GM12878 (cell line): Measurements from ENCODE around the gene TMEM109. TPM values are rescaled to one million over a fixed set of nuclear protein-coding genes. Genes with fewer than 3 reads are reported as not detected.
A peak's percentile ranks its signal among the peaks of the same experiment; 100 is the strongest.

ENCODE experiments used
- ATAC-seq: fragments of 200-7000 bp; cut with Tn5 transposase; 3 replicates; pipeline ENCODE4 v1.9.1; 2020; ENCODE audit warnings: mild to moderate bottlenecking, moderate library complexity
- BruUV-seq: library from RNA; stranded (reverse); fragments of 400-500 nt; replicated peaks from 2 replicates; lab custom pipeline; 2021; lab: Mats Ljungman, UMichigan
- CTCF ChIA-PET: fragments of 300-600 bp; sonication (Branson Sonifier 250); formaldehyde crosslinking; extraction: SDS; loops from one replicate; lab custom pipeline; 2021; ENCODE audit warnings: inconsistent platforms; lab: Yijun Ruan, JAX
- POLR2A ChIA-PET: fragments of 350-600 bp; formaldehyde crosslinking; extraction: SDS; loops from one replicate; lab custom pipeline; 2021; ENCODE audit warnings: inconsistent platforms; lab: Charles Lee
- RAD21 ChIA-PET: fragments of 300-600 bp; sonication (Branson Sonifier 250); formaldehyde crosslinking; loops from one replicate; lab custom pipeline; 2023; ENCODE audit warnings: antibody characterized with exemption; ENCODE audit not compliant: unreplicated experiment; lab: Charles Lee
- SMC1A ChIA-PET: fragments of 300-600 bp; sonication (Branson Sonifier 250); formaldehyde crosslinking; loops from one replicate; lab custom pipeline; 2023; ENCODE audit not compliant: unreplicated experiment, uncharacterized antibody; lab: Charles Lee
- DNase-seq: peaks from one replicate; pipeline ENCODE4 v3.0.0-alpha.2; 2011; ENCODE audit warnings: low read depth, low spot score
- FAIRE-seq: peaks from 3 replicates; lab custom pipeline; 2011; peaks lifted over from hg19 to GRCh38; lab: Jason Lieb, UNC
- H2AFZ ChIP-seq: 2 replicates; pipeline ENCODE4 v1.6.0; 2011; ENCODE audit warnings: low read depth, low read length, control low read depth; ENCODE audit not compliant: control insufficient read depth
- H3K27ac ChIP-seq: 2 replicates; pipeline ENCODE4 v1.5.1; 2011; ENCODE audit warnings: control low read depth; ENCODE audit not compliant: control insufficient read depth, insufficient read depth
- H3K27me3 ChIP-seq, 2 experiments: replicated peaks in 1 of 2; 2 replicates each; pipeline versions ENCODE4 v1.6.0 to v1.6.1; 2011; ENCODE audit warnings: low read length in 1 of 2; ENCODE audit not compliant: control insufficient read depth in 2 of 2, insufficient read depth in 2 of 2
- H3K36me3 ChIP-seq, 2 experiments: 2 replicates each; pipeline ENCODE4 v1.5.1; 2011; ENCODE audit warnings: low read length in 1 of 2; ENCODE audit not compliant: control insufficient read depth in 2 of 2, insufficient read depth in 2 of 2
- H3K4me1 ChIP-seq: 2 replicates; pipeline ENCODE4 v1.6.1; 2011; ENCODE audit warnings: mild to moderate bottlenecking, low read length, moderate library complexity, mixed read lengths; ENCODE audit not compliant: control insufficient read depth, insufficient read depth
- H3K4me2 ChIP-seq: 2 replicates; pipeline ENCODE4 v1.6.0; 2011; ENCODE audit warnings: control low read depth; ENCODE audit not compliant: control insufficient read depth, insufficient read depth
- H3K4me3 ChIP-seq: fragments of 200-600 bp; sonication (generic); 2 replicates; pipeline ENCODE4 v1.5.1; 2016
- H3K79me2 ChIP-seq: 2 replicates; pipeline ENCODE4 v1.6.0; 2011; ENCODE audit warnings: low read length; ENCODE audit not compliant: control insufficient read depth, insufficient read depth
- H3K9ac ChIP-seq: 2 replicates; pipeline ENCODE4 v1.8.0; 2011; ENCODE audit warnings: low read length, control low read depth, mixed read lengths; ENCODE audit not compliant: control insufficient read depth, insufficient read depth
- H3K9me3 ChIP-seq: replicated peaks from 3 replicates; pipeline ENCODE4 v1.5.1; 2011; ENCODE audit warnings: mild to moderate bottlenecking, low read length; ENCODE audit not compliant: control insufficient read depth, insufficient read depth
- H4K20me1 ChIP-seq: 2 replicates; pipeline ENCODE4 v1.6.0; 2011; ENCODE audit not compliant: control insufficient read depth, insufficient read depth
- ATF2 ChIP-seq: IDR thresholded peaks from 2 replicates; pipeline ENCODE4 v1.6.1; 2012; ENCODE audit warnings: low read length, inconsistent platforms
- BRCA1 ChIP-seq: IDR thresholded peaks from 2 replicates; pipeline ENCODE4 v1.6.1; 2011; ENCODE audit warnings: low read depth, low read length, improper control_type of control experiment
- POLR2A ChIP-seq: IDR thresholded peaks from 2 replicates; pipeline ENCODE4 v1.6.1; 2011; ENCODE audit warnings: low read depth, mild to moderate bottlenecking, low read length
- POLR2AphosphoS5 ChIP-seq: IDR thresholded peaks from 2 replicates; pipeline ENCODE4 v1.6.1; 2011; ENCODE audit warnings: mild to moderate bottlenecking, low read length, inconsistent platforms
- ZNF384 ChIP-seq: IDR thresholded peaks from 2 replicates; pipeline ENCODE4 v1.6.1; 2012; ENCODE audit warnings: low read depth, mild to moderate bottlenecking, low read length, improper control_type of control experiment, borderline replicate concordance
- WGBS: methylation state at CpG from one replicate; pipeline ENCODE4 v1.1.6; 2016; ENCODE audit warnings: low lambda C conversion rate; ENCODE audit not compliant: insufficient replicate concordance, insufficient coverage; ENCODE audit errors: missing lambda C conversion rate; 5-methylcytosine and 5-hydroxymethylcytosine counted together
- in situ Hi-C: fragments of 300-500 bp; cut with MboI; formaldehyde crosslinking; loops from 9 replicates; pipeline ENCODE4 v1.14.3; 2018; ENCODE audit warnings: mixed read lengths
- intact Hi-C: fragments of 100-400 bp; cut with micrococcal nuclease; formaldehyde crosslinking; loops from one replicate; pipeline ENCODE4 v1.14.2; 2022; ENCODE audit not compliant: unreplicated experiment
- polyA plus RNA-seq, 11 experiments: library from polyadenylated mRNA; depleted of rRNA in 4 of 11; unstranded in 6 of 11; stranded (reverse) in 5 of 11; fragments of >200 nt; fragmentation: Nextera tagmentation in 4 of 11; fragmentation: Illumina TruSeq in 1 of 11; extraction: Ambion mirVana in 4 of 11; extraction: Trizol in 1 of 11; gene quantifications; 1 replicate in 1 of 11; 2 replicates in 10 of 11; pipeline versions ENCODE4 v1.2.1 to v1.2.3, GENCODE V29; 2011 to 2016; ENCODE audit warnings: inconsistent platforms in 2 of 11, missing spikeins in 2 of 11, low read depth in 1 of 11
- total RNA-seq, 4 experiments: library from RNA; depleted of rRNA in 3 of 4; stranded (reverse); fragments of >200 nt in 3 of 4; fragmentation: Illumina TruSeq in 1 of 4; extraction: Trizol in 1 of 4; gene quantifications; 2 replicates each; pipeline versions ENCODE4 v1.2.1 to v1.2.3, GENCODE V29; 2013 to 2021
- TF ChIP-seq, protein P1 (sequence below): IDR thresholded peaks from 2 replicates; pipeline ENCODE4 v1.6.1; 2012; ENCODE audit warnings: low read depth, low read length, improper control_type of control experiment
- TF ChIP-seq, protein P2 (sequence below): IDR thresholded peaks from 2 replicates; pipeline ENCODE4 v1.6.1; 2011; ENCODE audit warnings: borderline replicate concordance, low read depth, mild to moderate bottlenecking, moderate library complexity, low read length; ENCODE audit not compliant: insufficient read depth, poor library complexity, severe bottlenecking

The TMEM109 gene
- total and polyA plus RNA-seq, 10 of the 15 experiments (the other 5 are each of a cell fraction or from before 2014, with no cell fraction given), result 21.9 to 199 (median 85.2) TPM

DNA sequence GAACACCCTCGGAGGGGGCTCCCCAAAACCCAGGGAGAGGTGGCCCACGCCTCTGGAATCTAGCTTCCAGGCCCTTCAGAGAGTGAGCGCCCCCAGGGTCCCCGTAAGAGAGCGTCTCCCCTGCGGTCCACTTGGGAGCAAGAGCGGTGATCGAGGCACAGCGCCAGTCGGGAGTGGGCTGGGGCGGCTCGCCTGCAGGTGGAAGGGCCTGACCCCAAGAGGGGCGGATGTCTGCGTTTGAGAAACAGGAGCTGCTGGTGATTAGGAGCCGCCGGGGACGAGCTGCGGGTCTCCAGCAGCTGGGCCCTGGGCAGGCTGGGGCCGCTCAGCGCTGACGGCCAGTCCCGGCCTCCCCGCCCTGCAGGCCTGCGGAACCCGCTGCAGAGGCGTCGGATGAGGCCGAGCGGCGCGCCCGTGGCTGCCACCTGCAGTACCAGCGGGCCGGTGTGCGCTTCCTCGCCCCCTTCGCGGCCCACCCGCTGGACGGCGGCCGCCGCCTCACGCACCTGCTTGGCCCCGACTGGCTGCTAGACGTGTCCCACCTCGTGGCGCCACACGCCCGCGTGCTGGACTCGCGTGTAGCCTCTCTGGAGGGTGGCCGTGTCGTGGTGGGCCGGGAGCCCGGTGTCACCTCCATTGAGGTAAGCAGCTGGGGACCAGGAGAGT, 20.3 kb downstream of the TMEM109 start:
- FAIRE-seq, result no peak
- in situ Hi-C loops, result no loop called here
- SMC1A ChIA-PET, result interaction anchor here (1.0 kb wide), 1 partner anchor 15 kb away, joined by 3 read pairs; no protein-coding TSS in a partner anchor

DNA sequence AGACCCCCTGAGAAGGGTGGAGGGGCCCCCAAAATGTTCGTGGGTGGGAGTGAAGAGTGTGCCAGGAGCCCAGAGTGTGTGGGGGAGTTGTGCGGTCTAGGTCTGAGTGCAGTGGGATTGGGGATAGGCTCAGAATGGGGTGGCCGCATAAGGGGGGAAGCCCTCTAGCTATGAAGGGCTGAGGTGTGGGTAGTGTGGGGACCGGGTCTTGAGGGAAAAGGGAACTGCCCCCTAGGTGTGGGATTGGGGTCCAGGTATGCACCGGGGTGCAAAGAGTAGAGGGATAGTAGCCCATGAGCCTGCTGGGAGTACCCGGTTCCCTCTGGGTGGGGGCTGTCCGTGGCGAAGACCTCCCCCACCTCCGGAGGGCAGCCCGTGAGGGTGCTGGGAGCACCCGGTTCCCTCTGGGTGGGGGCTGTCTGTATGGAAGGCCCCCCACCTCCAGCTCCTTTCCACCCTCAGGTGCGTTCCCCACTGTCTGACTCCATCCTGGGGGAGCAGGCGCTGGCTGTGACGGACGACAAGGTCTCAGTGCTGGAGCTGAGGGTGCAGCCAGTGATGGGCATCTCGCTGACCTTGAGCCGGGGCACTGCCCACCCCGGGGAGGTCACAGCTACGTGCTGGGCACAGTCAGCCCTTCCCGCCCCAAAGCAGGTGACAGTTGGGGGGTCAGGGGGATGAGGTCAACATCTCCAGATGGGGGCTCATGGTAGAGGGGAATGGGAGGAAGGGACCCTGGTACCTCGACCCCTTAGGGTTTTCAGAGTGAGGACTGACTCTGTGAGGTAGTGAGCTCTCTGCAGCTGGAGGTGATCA, 21.0 kb downstream of the TMEM109 start:
- no peak for FAIRE-seq
- no TSS peak for BruUV-seq
- Histone ChIP-seq H3K9me3 (no peaks in the 10 kb centered on the region), H3K9ac (no peak overlapping the region), H3K4me3 (no peak overlapping the region), H3K36me3 (peaks cover 5 to 13% of the 10 kb centered on the region in 2 experiments), H3K27ac (no peak overlapping the region), H3K4me2 (no peak overlapping the region), H3K79me2 (no peaks in the 10 kb centered on the region), H3K27me3 (no peaks in the 10 kb centered on the region), H4K20me1 (no peaks in the 10 kb centered on the region), H3K4me1 (peaks cover 17% of the 10 kb centered on the region), H2AFZ (no peak overlapping the region)
- intact Hi-C loops (no loop called here), in situ Hi-C loops (no loop called here)
- CTCF ChIA-PET, result interaction anchor here (0.9 to 1.3 kb wide), 2 partner anchors 19 to 35 kb away, joined by 3 to 4 read pairs; no protein-coding TSS in a partner anchor
- ATAC-seq, result peak; percentile 2
- POLR2A ChIA-PET, result no interaction called here
- SMC1A ChIA-PET, result no interaction called here
- 32% methylated on average over 21 of the region's 21 CpGs for WGBS
- DNase-seq, result no peak
- RAD21 ChIA-PET, result no interaction called here
- TF ChIP-seq POLR2AphosphoS5 (peak; percentile 42; the same call in 1 of the 2 replicates), BRCA1 (no peak), POLR2A (peak; percentile 2; the same call in 1 of the 2 replicates), ATF2 (0 out of 2 replicates have a peak, but pooled peaks have one; percentile 15)
- TF ChIP-seq, protein P1, sequence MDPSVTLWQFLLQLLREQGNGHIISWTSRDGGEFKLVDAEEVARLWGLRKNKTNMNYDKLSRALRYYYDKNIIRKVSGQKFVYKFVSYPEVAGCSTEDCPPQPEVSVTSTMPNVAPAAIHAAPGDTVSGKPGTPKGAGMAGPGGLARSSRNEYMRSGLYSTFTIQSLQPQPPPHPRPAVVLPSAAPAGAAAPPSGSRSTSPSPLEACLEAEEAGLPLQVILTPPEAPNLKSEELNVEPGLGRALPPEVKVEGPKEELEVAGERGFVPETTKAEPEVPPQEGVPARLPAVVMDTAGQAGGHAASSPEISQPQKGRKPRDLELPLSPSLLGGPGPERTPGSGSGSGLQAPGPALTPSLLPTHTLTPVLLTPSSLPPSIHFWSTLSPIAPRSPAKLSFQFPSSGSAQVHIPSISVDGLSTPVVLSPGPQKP, result no peak
- TF ChIP-seq, protein P2, sequence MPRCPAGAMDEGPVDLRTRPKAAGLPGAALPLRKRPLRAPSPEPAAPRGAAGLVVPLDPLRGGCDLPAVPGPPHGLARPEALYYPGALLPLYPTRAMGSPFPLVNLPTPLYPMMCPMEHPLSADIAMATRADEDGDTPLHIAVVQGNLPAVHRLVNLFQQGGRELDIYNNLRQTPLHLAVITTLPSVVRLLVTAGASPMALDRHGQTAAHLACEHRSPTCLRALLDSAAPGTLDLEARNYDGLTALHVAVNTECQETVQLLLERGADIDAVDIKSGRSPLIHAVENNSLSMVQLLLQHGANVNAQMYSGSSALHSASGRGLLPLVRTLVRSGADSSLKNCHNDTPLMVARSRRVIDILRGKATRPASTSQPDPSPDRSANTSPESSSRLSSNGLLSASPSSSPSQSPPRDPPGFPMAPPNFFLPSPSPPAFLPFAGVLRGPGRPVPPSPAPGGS, result peak; percentile 76

More for the DNA sequence above, 20.3 kb downstream of the TMEM109 start:
- ChIA-PET CTCF (interaction anchor here (0.5 to 1.3 kb wide), 3 partner anchors 18 to 393 kb away, joined by 3 to 4 read pairs (median 3); no protein-coding TSS in a partner anchor), RAD21 (no interaction called here), POLR2A (interaction anchor here (1.7 kb wide), 1 partner anchor 20 kb away, joined by 5 read pairs; no protein-coding TSS in a partner anchor)
- intact Hi-C loops, result no loop called here
- Histone ChIP-seq H3K79me2 (no peaks in the 10 kb centered on the region), H4K20me1 (no peaks in the 10 kb centered on the region), H3K4me3 (no peak overlapping the region), H3K27ac (no peak overlapping the region), H3K36me3 (peaks cover 2 to 13% of the 10 kb centered on the region in 2 experiments), H3K9ac (no peak overlapping the region), H3K4me2 (no peak overlapping the region), H3K27me3 (no peaks in the 10 kb centered on the region), H3K4me1 (peaks cover 17% of the 10 kb centered on the region), H3K9me3 (no peaks in the 10 kb centered on the region), H2AFZ (no peak overlapping the region)
- DNase-seq (no peak), ATAC-seq (no peak)
- TF ChIP-seq POLR2A (peak; percentile 72), ZNF384 (no peak)
- no TSS peak for BruUV-seq
- 92% methylated on average over 57 of the region's 57 CpGs for WGBS
